Measurements from ENCODE around the gene ACAP2.

The ACAP2 gene

DNA sequence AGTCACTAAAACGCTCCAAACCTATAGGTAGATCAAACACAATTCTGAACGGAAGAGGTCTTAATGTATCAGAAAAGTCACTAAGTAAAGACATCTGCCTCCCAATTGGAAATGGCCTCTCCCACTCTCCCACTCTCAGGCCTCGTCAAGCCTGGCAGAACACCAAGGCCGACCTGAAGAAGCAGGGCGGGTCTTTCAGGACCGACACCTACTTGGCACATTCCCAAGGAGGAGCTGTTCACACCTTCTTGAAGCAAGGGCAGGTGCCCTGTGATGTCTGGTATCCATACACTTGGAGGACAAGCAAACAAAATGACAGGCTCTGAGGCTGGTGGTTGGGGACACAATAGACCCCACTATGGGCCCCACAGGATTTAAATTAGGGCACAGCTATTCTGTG, 201.9 kb downstream of the ACAP2 start:
- H3K4me2 ChIP-seq (ENCODE audit: low read length): no peak overlapping the region
- TF ChIP-seq, protein P1, sequence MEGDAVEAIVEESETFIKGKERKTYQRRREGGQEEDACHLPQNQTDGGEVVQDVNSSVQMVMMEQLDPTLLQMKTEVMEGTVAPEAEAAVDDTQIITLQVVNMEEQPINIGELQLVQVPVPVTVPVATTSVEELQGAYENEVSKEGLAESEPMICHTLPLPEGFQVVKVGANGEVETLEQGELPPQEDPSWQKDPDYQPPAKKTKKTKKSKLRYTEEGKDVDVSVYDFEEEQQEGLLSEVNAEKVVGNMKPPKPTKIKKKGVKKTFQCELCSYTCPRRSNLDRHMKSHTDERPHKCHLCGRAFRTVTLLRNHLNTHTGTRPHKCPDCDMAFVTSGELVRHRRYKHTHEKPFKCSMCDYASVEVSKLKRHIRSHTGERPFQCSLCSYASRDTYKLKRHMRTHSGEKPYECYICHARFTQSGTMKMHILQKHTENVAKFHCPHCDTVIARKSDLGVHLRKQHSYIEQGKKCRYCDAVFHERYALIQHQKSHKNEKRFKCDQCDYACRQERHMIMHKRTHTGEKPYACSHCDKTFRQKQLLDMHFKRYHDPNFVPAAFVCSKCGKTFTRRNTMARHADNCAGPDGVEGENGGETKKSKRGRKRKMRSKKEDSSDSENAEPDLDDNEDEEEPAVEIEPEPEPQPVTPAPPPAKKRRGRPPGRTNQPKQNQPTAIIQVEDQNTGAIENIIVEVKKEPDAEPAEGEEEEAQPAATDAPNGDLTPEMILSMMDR (IDR thresholded peaks at IDR 0.05): no peak
- H3K79me2 ChIP-seq: peaks cover 16% of the 10 kb centered on the region
- no peaks in the 10 kb centered on the region for H3K36me3 ChIP-seq (ENCODE audit: control insufficient read depth, insufficient read depth, low read length)
- H3K4me3 ChIP-seq (ENCODE audit: low read depth, low read length): no peak overlapping the region
- H2AFZ ChIP-seq: no peak overlapping the region
- peaks cover 36% of the 10 kb centered on the region for H3K4me1 ChIP-seq
- H3K27ac ChIP-seq: no peak overlapping the region
- no peak overlapping the region for H3K9ac ChIP-seq
- no peaks in the 10 kb centered on the region for H3K27me3 ChIP-seq (ENCODE audit: control insufficient read depth, insufficient read depth, low read length)
- no peaks in the 10 kb centered on the region for H3K9me3 ChIP-seq (ENCODE audit: control insufficient read depth, low read length)

DNA sequence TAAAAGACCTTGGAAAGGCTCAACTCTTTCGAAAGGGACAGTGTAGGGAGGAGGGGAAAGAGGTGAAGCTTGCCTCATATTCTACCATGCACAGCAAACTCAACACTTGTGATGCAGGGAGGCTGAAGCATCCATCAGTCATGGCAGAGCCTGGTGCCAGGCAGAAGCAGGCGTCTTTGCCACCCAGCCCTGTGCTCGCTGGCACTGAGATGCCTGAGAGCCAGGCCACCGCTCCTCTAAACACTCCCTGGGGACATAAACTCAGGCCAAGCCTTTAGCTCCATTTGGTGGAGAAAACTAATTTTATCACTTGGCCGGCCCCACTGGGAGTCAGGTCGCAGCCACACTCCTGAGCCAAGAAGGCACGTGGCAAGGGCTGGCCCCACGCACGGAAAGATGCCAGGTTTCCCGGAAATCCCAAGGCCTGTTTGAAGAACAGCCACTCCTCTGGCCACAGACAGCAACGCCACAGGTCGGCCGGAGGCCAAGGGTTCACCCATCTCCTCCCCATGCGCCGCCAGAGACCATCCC, 202.6 kb downstream of the ACAP2 start:
- H3K9ac ChIP-seq: no peak overlapping the region
- H3K4me1 ChIP-seq: peaks cover 41% of the 10 kb centered on the region
- H2AFZ ChIP-seq: no peak overlapping the region
- H3K36me3 ChIP-seq (ENCODE audit: control insufficient read depth, insufficient read depth, low read length): no peaks in the 10 kb centered on the region
- H3K27me3 ChIP-seq (ENCODE audit: control insufficient read depth, insufficient read depth, low read length): no peaks in the 10 kb centered on the region
- H3K79me2 ChIP-seq: peaks cover 14% of the 10 kb centered on the region
- TF ChIP-seq, protein P1 (IDR thresholded peaks at IDR 0.05): no peak
- H3K4me3 ChIP-seq (ENCODE audit: low read depth, low read length): no peak overlapping the region
- no peak overlapping the region for H3K27ac ChIP-seq
- no peak overlapping the region for H3K4me2 ChIP-seq (ENCODE audit: low read length)
- no peaks in the 10 kb centered on the region for H3K9me3 ChIP-seq (ENCODE audit: control insufficient read depth, low read length)

DNA sequence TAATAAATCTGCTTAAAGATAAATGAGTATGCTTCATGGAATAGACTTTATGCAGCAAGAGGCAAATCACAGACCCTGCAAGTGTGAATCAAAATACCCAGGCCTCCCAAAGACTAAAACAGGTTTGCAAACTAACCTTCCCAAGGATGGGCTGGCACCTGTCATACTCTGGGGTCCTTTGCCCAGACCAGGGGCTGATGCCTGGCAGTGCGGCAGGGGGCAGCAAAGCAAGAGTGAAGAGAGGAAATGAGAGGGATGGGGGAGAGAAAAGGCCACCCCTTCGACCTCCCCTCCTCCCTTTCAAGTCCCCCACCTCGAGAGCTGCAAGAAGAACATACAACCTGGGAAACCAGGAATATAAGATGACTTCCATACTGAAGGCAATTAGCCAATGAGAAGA, 203.7 kb downstream of the ACAP2 start:
- Histone ChIP-seq H2AFZ (peak overlapping the region; percentile 79), H3K36me3 (ENCODE audit: control insufficient read depth, insufficient read depth, low read length) (no peaks in the 10 kb centered on the region), H3K27me3 (ENCODE audit: control insufficient read depth, insufficient read depth, low read length) (no peaks in the 10 kb centered on the region), H3K27ac (peak overlapping the region; percentile 67), H3K9ac (no peak overlapping the region), H3K79me2 (peaks cover 14% of the 10 kb centered on the region), H3K4me1 (peaks cover 37% of the 10 kb centered on the region), H3K9me3 (ENCODE audit: control insufficient read depth, low read length) (no peaks in the 10 kb centered on the region), H3K4me3 (ENCODE audit: low read depth, low read length) (no peak overlapping the region), H3K4me2 (ENCODE audit: low read length) (no peak overlapping the region)
- TF ChIP-seq, protein P1 (IDR thresholded peaks at IDR 0.05): no peak

DNA sequence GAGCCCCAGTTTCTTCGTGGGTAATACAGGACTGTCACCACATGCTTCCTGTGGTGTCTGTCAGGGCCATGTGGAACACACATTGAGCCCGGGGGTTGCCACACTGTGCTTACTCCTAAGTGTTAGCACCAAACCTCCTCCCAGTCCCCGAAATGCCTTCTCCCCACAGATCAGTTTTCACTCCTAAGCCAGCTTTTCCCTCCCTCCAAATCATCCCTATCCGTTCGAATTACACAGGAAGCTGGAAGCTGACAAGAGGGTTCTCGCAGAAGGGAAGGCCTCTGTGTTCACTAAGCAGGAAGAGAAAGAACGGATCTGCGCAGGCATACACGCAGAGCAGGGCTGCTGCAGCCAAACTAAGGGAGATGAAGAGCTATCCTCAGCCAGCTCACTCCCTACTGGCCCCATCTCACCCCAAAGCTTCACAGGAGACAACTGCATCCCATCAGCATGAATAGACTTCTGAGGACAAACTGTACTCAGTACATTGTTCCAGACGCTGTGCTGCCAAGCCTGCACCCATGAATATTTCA, 204.2 kb downstream of the ACAP2 start:
- Histone ChIP-seq H3K9me3 (ENCODE audit: control insufficient read depth, low read length) (no peaks in the 10 kb centered on the region), H3K36me3 (ENCODE audit: control insufficient read depth, insufficient read depth, low read length) (no peaks in the 10 kb centered on the region), H3K79me2 (peaks cover 14% of the 10 kb centered on the region), H3K4me1 (peaks cover 33% of the 10 kb centered on the region), H3K4me2 (ENCODE audit: low read length) (no peak overlapping the region), H3K4me3 (ENCODE audit: low read depth, low read length) (no peak overlapping the region), H2AFZ (peak overlapping the region; percentile 79), H3K27ac (peak overlapping the region; percentile 67), H3K9ac (no peak overlapping the region), H3K27me3 (ENCODE audit: control insufficient read depth, insufficient read depth, low read length) (no peaks in the 10 kb centered on the region)
- TF ChIP-seq, protein P1 (IDR thresholded peaks at IDR 0.05): no peak

DNA sequence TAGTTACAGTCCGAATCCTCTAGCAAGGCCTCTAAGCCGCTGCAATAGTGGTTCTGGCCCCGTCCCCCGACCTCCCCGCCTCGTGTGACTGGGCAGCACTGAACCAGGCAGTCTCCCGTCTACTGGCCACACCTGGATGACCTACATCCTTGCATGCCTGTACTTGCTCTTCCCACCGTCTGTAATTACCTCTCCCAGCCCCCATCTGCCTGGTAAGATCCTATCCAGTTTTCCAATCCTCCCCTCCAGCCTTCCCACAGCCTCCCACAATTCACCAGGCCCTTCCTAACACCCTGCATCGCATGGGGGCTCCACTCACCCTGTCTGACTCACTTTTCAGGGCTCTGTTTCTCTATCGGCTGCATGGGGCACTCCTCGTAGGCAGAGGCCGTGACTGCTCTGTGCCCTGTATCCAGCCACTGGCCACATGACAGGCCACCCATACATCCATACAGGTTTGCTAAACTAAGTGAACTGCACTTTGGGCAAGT, 204.7 kb downstream of the ACAP2 start:
- H3K4me2 ChIP-seq (ENCODE audit: low read length): no peak overlapping the region
- TF ChIP-seq, protein P1 (IDR thresholded peaks at IDR 0.05): no peak
- no peak overlapping the region for H3K4me3 ChIP-seq (ENCODE audit: low read depth, low read length)
- H2AFZ ChIP-seq: peak overlapping the region; percentile 79
- no peaks in the 10 kb centered on the region for H3K27me3 ChIP-seq (ENCODE audit: control insufficient read depth, insufficient read depth, low read length)
- H3K9ac ChIP-seq: no peak overlapping the region
- no peaks in the 10 kb centered on the region for H3K9me3 ChIP-seq (ENCODE audit: control insufficient read depth, low read length)
- no peaks in the 10 kb centered on the region for H3K36me3 ChIP-seq (ENCODE audit: control insufficient read depth, insufficient read depth, low read length)
- peaks cover 29% of the 10 kb centered on the region for H3K4me1 ChIP-seq
- peaks cover 14% of the 10 kb centered on the region for H3K79me2 ChIP-seq
- H3K27ac ChIP-seq: peak overlapping the region; percentile 67
